Dendritic cell treated with granulocyte-macrophage colony-stimulating factor and Interleukin-4, amounts not matched to agents 40 ng/mL and 50 ng/mL, for 4 days (primary cell): ENCODE data around the gene STN1.

ENCODE experiments used
- H3K27ac Mint-ChIP-seq: one replicate; pipeline ENCODE4 v1.8.0; 2022; ENCODE audit warnings: mild to moderate bottlenecking, mixed read lengths
- H3K27me3 Mint-ChIP-seq: one replicate; pipeline ENCODE4 v1.8.0; 2022; ENCODE audit warnings: mild to moderate bottlenecking, mixed read lengths
- H3K36me3 Mint-ChIP-seq: one replicate; pipeline ENCODE4 v1.8.0; 2022; ENCODE audit warnings: low read depth, mixed read lengths
- H3K4me1 Mint-ChIP-seq: one replicate; pipeline ENCODE4 v1.8.0; 2022; ENCODE audit warnings: low read depth, mixed read lengths
- H3K4me3 Mint-ChIP-seq: one replicate; pipeline ENCODE4 v1.8.0; 2022; ENCODE audit warnings: mild to moderate bottlenecking, moderate library complexity, mixed read lengths
- H3K9me3 Mint-ChIP-seq: one replicate; pipeline ENCODE4 v1.8.0; 2022; ENCODE audit warnings: mixed read lengths
- intact Hi-C: fragments of 100-400 bp; cut with micrococcal nuclease; formaldehyde crosslinking; loops from one replicate; pipeline ENCODE4 v1.15.0; 2022

STN1 gene

GRCh38 chr10:103921248-103921647 lies 3.3 kb upstream of the STN1 start:
- no peaks in the 10 kb centered on the region for H3K9me3 Mint-ChIP-seq
- intact Hi-C loops, result no loop called here
- no peak overlapping the region for H3K4me3 Mint-ChIP-seq
- peaks cover 19% of the 10 kb centered on the region for H3K4me1 Mint-ChIP-seq
- H3K27me3 Mint-ChIP-seq, result no peaks in the 10 kb centered on the region
- H3K27ac Mint-ChIP-seq, result no peak overlapping the region
- H3K36me3 Mint-ChIP-seq, result peaks cover 8% of the 10 kb centered on the region

- H3K4me3 Mint-ChIP-seq, result no peak overlapping the region
- H3K27me3 Mint-ChIP-seq, result no peaks in the 10 kb centered on the region
- H3K4me1 Mint-ChIP-seq, result peaks cover 27% of the 10 kb centered on the region
- peaks cover 7% of the 10 kb centered on the region for H3K9me3 Mint-ChIP-seq
- peak overlapping the region; percentile 99 for H3K27ac Mint-ChIP-seq
- peaks cover 8% of the 10 kb centered on the region for H3K36me3 Mint-ChIP-seq
- intact Hi-C loops, result loop anchor here (2.0 to 5.0 kb wide), 3 partner anchors 47 to 433 kb away; partner anchors contain the start of genes CFAP58, SFR1 and SLK
Observed at GRCh38 chr10:103919648-103920025, 1.7 kb upstream of the STN1 start.

- Mint-ChIP-seq H3K4me3 (peak overlapping the region; percentile 90), H3K9me3 (peaks cover 7% of the 10 kb centered on the region), H3K27me3 (no peaks in the 10 kb centered on the region), H3K4me1 (peaks cover 39% of the 10 kb centered on the region), H3K27ac (peak overlapping the region; percentile 99), H3K36me3 (peaks cover 8% of the 10 kb centered on the region)
- intact Hi-C loops, result loop anchor here (2.0 to 5.0 kb wide), 3 partner anchors 49 to 435 kb away; partner anchors contain the start of genes CFAP58, SFR1 and SLK
Observed at GRCh38 chr10:103917302-103918052, 507 bp downstream of the STN1 start.

GRCh38 chr10:103916876-103917275 lies 1.1 kb downstream of the STN1 start:
- intact Hi-C loops, result loop anchor here (5.0 kb wide), 1 partner anchor 435 kb away; the partner anchor contains the start of gene CFAP58
- H3K4me1 Mint-ChIP-seq, result peaks cover 39% of the 10 kb centered on the region
- H3K27me3 Mint-ChIP-seq, result no peaks in the 10 kb centered on the region
- H3K27ac Mint-ChIP-seq, result peak overlapping the region; percentile 99
- H3K9me3 Mint-ChIP-seq, result peaks cover 7% of the 10 kb centered on the region
- H3K4me3 Mint-ChIP-seq, result peak overlapping the region; percentile 30
- H3K36me3 Mint-ChIP-seq, result peaks cover 8% of the 10 kb centered on the region

GRCh38 chr10:103916254-103916653 lies 1.7 kb downstream of the STN1 start:
- Mint-ChIP-seq H3K9me3 (peaks cover 7% of the 10 kb centered on the region), H3K4me1 (peaks cover 45% of the 10 kb centered on the region), H3K36me3 (peaks cover 8% of the 10 kb centered on the region), H3K27me3 (no peaks in the 10 kb centered on the region), H3K27ac (no peak overlapping the region), H3K4me3 (peak overlapping the region; percentile 17)
- intact Hi-C loops, result loop anchor here (5.0 kb wide), 1 partner anchor 436 kb away; the partner anchor contains the start of gene CFAP58

GRCh38 chr10:103915796-103916195 lies 2.2 kb downstream of the STN1 start:
- Mint-ChIP-seq H3K27me3 (no peaks in the 10 kb centered on the region), H3K4me3 (peak overlapping the region; percentile 17), H3K36me3 (peaks cover 8% of the 10 kb centered on the region), H3K27ac (no peak overlapping the region), H3K4me1 (peaks cover 50% of the 10 kb centered on the region), H3K9me3 (peaks cover 7% of the 10 kb centered on the region)
- intact Hi-C loops, result loop anchor here (5.0 kb wide), 1 partner anchor 437 kb away; the partner anchor contains the start of gene CFAP58

- Mint-ChIP-seq H3K27me3 (no peaks in the 10 kb centered on the region), H3K9me3 (peaks cover 7% of the 10 kb centered on the region), H3K4me3 (no peak overlapping the region), H3K4me1 (peaks cover 67% of the 10 kb centered on the region), H3K36me3 (peaks cover 9% of the 10 kb centered on the region), H3K27ac (peak overlapping the region; percentile 67)
- intact Hi-C loops, result no loop called here
Observed at GRCh38 chr10:103912759-103913158, 5.2 kb downstream of the STN1 start.

- intact Hi-C loops, result no loop called here
- no peak overlapping the region for H3K4me3 Mint-ChIP-seq
- peaks cover 7% of the 10 kb centered on the region for H3K9me3 Mint-ChIP-seq
- peaks cover 6% of the 10 kb centered on the region for H3K36me3 Mint-ChIP-seq
- peak overlapping the region; percentile 67 for H3K27ac Mint-ChIP-seq
- H3K27me3 Mint-ChIP-seq, result no peaks in the 10 kb centered on the region
- peaks cover 53% of the 10 kb centered on the region for H3K4me1 Mint-ChIP-seq
Observed at GRCh38 chr10:103911021-103911459, 6.9 kb downstream of the STN1 start.

- Mint-ChIP-seq H3K4me3 (no peak overlapping the region), H3K4me1 (peaks cover 48% of the 10 kb centered on the region), H3K27ac (peak overlapping the region; percentile 67), H3K36me3 (peaks cover 6% of the 10 kb centered on the region), H3K9me3 (peaks cover 7% of the 10 kb centered on the region), H3K27me3 (no peaks in the 10 kb centered on the region)
- intact Hi-C loops, result no loop called here
Observed at GRCh38 chr10:103910442-103911012, 7.5 kb downstream of the STN1 start.

GRCh38 chr10:103905441-103905840 lies 12.5 kb downstream of the STN1 start:
- Mint-ChIP-seq H3K4me3 (no peak overlapping the region), H3K27me3 (no peaks in the 10 kb centered on the region), H3K9me3 (no peaks in the 10 kb centered on the region), H3K27ac (no peak overlapping the region), H3K4me1 (peaks cover 21% of the 10 kb centered on the region), H3K36me3 (peaks cover 32% of the 10 kb centered on the region)
- intact Hi-C loops, result no loop called here

- no peaks in the 10 kb centered on the region for H3K9me3 Mint-ChIP-seq
- H3K27ac Mint-ChIP-seq, result no peak overlapping the region
- H3K36me3 Mint-ChIP-seq, result peaks cover 63% of the 10 kb centered on the region
- no peaks in the 10 kb centered on the region for H3K27me3 Mint-ChIP-seq
- no peaks in the 10 kb centered on the region for H3K4me1 Mint-ChIP-seq
- intact Hi-C loops, result no loop called here
- H3K4me3 Mint-ChIP-seq, result no peak overlapping the region
Observed at GRCh38 chr10:103901299-103901698, 16.7 kb downstream of the STN1 start.

GRCh38 chr10:103899312-103899711 lies 18.7 kb downstream of the STN1 start:
- no peak overlapping the region for H3K27ac Mint-ChIP-seq
- no peaks in the 10 kb centered on the region for H3K9me3 Mint-ChIP-seq
- intact Hi-C loops, result no loop called here
- H3K36me3 Mint-ChIP-seq, result peaks cover 73% of the 10 kb centered on the region
- H3K4me1 Mint-ChIP-seq, result peaks cover 15% of the 10 kb centered on the region
- H3K4me3 Mint-ChIP-seq, result no peak overlapping the region
- H3K27me3 Mint-ChIP-seq, result no peaks in the 10 kb centered on the region

- Mint-ChIP-seq H3K4me1 (peaks cover 15% of the 10 kb centered on the region), H3K27me3 (no peaks in the 10 kb centered on the region), H3K27ac (no peak overlapping the region), H3K9me3 (no peaks in the 10 kb centered on the region), H3K4me3 (no peak overlapping the region), H3K36me3 (peaks cover 75% of the 10 kb centered on the region)
- intact Hi-C loops, result no loop called here
Observed at GRCh38 chr10:103897241-103897774, 20.7 kb downstream of the STN1 start.

GRCh38 chr10:103896225-103896624 lies 21.8 kb downstream of the STN1 start:
- Mint-ChIP-seq H3K27ac (no peak overlapping the region), H3K36me3 (peaks cover 81% of the 10 kb centered on the region), H3K4me3 (no peak overlapping the region), H3K27me3 (no peaks in the 10 kb centered on the region), H3K4me1 (peaks cover 15% of the 10 kb centered on the region), H3K9me3 (no peaks in the 10 kb centered on the region)
- intact Hi-C loops, result no loop called here
